ENCODE measurements around the gene AFF3.

Gene AFF3

DNA sequence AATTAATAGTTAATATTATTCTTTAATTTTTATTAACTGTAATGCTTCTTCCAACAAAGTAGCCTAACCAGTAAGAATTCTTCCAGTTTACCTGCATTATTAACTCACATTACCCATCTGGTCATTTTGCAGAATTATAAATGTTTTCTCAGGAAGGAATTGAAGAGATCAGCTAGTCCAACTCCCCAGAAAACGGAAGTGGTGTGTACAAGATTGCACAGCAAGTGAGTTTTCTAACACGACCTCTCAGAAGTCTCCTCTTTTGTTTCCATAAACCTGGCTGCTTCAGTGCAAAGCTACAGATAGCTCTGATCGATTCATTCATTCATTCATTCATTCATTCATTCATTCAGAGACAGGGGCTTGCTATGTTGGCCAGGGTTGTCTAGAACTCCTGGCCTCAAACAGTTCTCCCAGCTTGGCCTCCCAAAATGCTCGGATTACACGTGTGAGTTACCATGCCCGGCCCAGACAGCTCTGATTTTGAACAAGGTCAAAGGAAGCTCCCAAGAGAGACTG lies 523.8 kb downstream of the AFF3 start:
- no peak for DNase-seq

DNA sequence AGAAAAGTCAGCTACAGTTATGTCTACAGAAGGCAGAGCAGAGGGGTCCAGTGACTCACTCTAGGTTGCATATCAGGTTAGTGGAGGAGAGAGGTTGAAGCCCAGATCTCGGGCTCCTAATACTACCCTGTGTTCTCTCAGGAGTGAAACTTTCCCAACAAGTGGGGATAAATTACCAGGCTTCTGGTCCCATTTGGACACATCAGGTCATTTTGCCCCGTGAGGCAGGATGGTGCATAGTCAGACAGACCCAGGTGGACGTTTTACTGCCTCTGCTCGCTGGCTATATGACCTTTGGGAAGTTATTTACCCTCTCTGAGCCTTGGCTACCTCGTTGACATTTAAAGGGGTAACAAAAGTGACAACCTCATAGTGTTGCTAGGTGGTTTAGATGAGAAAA lies 524.6 kb downstream of the AFF3 start:
- no peak for DNase-seq

DNA sequence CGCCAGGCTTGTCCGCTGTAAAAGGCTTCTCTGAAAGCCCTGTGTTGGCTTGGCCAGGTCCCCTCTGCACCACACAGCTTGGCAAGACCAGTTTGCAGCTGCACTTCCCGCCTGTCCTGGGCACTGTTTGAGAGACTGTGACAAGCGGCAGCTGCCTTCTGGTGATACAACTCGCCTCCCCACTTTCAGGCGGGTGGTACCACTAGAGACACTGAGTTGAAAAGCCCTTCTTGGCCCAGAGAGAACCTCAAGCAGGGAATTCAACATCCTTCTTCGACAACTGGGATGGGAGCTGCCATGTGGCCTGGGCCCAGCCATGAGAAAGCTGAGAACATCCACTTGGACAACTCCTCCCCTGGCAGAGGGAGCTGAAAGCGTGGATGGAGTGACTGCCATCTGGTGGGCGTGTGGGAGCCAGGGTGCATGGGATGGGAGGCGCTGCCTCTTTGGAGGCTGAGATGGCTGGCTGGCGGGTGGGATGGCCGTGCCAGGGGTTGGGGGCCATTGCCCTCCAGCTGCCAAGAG lies 527.1 kb downstream of the AFF3 start:
- peak in 1 of 2 experiments; percentile 16 for DNase-seq

DNA sequence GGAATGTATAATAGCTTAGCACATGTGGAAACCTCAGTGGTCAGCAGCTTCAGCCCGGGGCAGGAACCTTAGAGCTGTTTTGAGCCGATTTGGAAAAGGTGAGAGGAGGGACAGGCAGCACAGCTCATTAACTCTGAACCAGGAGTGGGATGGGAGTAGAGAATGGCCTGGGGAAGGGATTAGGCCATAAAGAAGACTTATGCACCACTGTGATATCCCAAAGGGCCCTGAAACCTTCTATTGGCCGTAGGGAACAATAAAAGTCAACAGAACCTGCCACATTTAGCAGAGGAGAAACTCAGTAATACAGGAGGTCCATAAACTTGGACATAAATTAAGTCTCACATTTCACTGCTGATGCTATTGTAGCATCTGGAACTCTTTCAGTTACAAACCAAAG lies 528.4 kb downstream of the AFF3 start:
- DNase-seq: no peak

DNA sequence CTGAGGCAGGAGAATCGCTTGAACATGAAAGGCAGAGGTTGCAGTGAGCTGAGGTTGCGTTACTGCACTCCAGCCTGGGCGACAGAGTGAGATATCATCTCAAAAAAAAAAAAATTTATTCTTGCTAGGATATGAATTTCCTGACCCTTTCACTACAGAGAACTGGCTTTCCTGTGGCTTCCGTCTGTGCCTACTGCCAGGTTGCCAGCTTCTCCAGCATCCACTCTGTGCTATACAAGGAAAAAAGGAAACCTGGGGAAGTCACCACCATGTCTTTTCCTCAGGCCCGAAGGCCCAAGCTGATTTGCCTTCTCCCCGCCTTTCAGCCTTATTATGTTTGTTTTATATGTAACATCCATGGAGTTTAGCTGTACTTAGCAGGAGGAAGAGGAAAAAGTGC lies 530.6 kb downstream of the AFF3 start:
- no peak for DNase-seq

DNA sequence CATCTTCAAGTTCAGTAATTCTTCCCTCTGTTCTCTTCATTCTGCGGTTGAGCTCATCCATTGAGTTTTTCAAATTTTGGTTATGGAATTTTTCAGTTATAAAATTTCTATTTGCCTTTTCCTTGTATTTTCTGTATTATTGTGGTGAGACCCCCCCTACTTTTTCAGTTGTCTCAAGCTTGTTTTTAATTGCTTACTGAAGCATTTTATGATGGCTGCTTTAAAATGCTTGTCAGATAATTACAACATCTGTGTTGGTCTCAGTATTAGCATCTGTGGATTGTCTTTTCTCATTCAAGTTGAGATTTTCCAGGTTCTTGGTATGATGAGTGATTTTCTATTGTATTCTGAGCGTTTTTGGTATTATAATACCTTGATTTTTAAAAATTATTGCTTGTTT lies 531.4 kb downstream of the AFF3 start:
- no peak for DNase-seq

DNA sequence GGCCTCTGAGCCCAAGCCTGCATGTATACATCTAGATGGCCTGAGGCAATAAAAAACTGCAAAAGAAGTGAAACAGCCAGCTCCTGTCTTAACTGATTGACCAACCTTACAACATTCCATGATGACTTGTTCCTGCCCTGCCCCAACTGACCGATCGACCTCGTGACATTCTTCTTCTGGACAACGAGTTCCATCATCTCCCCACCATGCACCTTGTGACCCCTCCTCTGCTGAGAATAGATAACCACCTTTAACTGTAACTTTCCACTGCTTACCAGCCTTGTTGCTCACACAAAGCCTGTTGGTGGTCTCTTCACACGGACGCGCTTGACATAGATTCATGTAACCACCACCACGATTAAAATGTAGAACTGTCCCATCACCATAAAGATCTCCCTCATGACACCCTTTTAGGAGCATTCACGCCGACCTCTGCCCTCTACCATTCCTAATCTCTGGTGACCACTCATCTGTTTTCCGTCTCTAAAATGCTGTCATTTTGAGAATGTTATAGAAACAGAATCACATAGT lies 532.5 kb downstream of the AFF3 start:
- no peak for DNase-seq

DNA sequence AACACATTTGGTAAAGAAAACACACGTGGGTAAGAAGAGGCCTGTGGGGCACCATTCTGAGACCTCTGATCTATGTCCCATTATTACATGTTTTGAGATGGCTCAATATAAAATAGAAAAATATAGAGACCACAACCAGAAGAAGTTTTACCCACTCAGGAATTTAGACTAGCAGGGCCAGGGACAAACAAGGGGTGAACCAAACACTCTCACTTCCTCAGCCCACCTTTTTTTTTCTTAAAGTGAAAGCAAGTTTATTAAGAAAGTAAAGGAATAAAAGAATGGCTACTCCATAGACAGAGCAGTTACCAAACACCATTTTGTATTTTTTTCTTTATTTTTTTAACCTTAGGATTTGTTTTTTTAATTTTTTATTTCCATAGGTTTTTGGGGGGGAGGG lies 533.5 kb downstream of the AFF3 start:
- DNase-seq: no peak

DNA sequence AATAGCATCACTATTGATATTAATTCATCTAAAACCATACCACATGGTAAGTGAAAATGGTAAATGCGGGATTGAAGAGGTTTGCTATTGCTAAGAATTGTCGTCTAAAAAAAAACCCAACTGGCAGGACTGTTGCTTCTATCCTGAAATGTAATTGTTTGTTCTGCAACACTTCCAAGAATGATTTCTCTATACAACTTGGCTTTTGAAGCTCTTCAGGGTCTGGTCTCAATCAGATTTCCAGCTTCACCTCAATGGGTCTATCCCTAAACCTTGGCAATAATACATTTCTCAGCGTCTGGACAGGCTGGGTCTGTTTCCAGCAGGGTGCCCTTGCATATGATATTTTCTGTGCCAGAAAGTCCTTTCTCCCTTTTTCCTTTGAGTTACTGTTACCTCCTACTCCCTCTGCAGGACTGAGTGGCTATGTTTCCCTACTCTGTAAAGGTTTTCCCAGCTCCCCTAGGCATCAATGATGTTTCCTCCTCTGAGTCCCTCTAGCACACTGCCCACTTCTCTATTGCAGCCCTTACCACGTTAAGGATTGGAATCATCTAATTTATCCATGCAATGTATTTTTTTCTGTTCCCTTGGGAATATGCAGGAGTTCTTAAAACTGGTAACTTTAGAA lies 534.4 kb downstream of the AFF3 start:
- no peak for DNase-seq

DNA sequence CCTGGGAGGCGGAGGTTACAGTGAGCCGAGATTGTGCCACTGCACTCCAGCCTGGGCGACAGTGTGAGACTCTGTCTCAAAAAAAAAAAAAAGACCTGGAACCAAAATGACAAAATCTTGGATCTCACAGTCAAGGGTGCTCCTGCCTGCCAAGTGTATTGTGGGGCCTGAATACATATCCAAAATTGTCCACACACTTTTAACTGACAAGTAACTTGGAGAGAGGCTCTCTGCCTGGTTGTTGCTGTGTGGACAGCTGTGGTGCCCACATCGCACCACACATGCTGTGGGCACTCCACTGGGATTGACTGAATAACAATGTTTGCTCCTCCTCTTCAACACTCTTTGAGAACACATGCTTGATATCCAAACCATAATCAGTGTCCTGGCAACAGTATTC lies 534.9 kb downstream of the AFF3 start:
- no peak for DNase-seq

DNA sequence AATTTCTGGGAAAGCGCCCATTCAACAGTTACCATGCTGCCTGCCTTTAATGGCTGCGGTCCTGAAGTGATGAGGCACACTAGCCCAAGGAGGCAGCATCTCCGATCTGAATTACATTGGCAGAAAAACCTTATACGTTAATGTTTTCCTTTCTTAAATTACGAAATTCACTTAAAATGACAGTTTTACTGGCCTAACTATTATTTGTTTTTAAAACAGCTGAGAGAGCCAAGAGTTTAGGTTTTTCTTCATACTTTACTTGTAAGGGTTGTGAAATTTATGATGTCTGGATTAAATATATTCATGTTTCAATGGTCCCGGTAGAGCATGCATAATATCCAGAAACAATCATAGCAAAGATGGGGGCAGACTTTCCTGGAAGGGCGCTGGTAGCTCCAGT lies 537.4 kb downstream of the AFF3 start:
- no peak for DNase-seq

DNA sequence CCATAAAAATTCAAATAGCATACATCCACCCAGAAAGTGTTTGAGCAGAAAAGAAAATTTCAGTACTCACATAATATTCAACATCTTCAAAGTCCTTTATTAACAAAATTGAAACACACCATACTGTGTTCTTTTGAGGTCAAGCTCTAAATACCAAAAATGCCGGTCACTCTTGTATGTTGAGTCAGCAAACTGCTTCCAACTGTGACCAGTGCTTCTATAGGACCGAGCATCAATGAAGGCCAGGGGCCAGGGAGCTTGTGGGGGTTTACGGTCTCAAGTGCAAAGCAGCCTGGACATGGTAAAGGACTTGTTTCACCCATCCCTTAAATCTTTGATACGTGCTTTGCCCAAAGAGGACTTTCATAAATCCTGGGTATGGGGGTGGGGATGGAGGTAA lies 539.9 kb downstream of the AFF3 start:
- DNase-seq: no peak

DNA sequence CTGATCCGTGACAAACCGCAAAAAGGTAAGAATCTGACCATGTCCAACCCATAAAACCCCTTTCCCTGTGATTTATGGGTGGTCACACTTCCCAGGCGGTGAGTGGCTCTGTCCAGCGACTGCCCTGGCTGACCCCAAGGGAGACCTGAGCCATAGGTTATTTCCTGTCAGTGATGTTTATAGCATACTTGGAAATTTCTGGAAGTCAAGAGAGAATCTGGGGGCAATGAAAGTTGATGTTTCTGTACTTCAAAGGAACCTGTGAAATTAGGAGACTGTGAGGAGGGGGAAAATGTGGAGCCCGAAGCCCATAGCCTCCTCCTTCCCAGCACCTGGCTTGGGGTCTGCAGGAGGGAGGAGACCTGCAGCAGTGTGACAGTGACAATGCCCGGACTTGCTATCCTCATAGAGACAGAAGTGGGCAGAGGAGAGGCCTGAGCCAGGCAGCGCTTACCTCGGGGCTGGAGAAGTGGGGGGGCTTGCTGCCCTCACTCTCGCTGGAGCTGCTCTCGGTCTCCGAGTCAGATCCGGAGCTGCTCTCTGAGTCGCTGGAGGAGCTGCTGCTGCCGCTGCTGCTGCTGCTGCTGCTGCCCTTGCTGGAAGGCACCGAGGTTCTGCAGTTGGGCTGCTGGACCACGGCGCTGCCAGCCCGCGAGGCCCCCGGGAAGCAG lies 541.3 kb downstream of the AFF3 start:
- no peak for DNase-seq

DNA sequence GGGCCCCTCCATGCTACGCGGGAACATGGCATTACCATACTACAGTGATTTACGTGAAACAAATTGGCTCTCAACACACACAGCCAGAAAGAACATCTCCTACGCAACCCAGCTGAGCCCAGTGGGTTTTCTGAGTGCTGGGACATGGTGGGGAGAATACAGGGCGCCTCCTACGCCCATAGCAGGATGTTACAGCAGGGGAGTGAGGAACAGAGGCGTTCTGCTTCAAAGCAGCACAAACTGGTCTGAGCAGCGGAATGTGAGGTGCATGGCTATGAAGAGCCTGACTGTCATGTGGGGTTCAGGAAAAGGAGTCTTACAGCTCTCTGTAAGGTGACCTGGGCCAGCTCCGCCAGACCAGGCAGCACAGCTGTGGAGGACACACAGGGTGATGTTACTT lies 543.9 kb downstream of the AFF3 start:
- DNase-seq: no peak

DNA sequence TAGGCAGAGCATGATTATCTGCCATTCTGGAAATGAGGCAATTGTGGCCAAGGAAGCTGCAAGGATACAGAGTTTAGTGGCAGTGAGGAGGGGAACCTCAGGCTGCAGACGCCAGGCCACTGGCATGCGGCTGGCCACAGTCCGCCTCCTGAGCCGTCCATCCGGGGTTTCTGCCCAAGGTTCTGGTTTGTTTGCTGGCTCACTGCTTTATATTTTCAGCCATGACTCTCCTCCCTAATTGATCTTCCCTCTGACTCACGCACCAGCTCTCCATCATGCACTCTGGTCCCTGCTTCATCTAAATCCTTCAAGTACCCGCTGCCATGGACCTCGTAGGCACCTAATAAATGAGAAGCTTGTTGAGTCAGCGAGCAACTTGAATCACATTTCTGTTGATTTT lies 544.8 kb downstream of the AFF3 start:
- no peak for DNase-seq

DNA sequence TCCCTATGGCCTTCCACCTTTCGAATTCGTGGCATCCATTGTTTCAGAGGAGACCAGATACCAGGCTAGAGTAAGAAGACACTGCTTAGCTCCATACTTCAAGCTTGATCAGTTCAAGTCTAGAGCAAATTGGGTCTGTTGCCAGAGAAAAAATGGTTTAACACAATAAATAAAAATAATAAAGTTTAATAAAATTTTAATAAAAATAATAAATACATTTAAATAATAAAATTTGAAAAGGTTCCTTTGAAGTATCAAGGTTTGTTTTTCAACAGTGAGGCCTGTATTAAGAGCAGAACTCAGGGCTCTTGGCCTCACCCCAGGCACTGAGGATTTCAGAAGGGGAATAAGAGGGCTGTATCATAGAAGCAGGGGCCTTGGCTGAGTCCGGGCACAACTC lies 547.0 kb downstream of the AFF3 start:
- DNase-seq: no peak

DNA sequence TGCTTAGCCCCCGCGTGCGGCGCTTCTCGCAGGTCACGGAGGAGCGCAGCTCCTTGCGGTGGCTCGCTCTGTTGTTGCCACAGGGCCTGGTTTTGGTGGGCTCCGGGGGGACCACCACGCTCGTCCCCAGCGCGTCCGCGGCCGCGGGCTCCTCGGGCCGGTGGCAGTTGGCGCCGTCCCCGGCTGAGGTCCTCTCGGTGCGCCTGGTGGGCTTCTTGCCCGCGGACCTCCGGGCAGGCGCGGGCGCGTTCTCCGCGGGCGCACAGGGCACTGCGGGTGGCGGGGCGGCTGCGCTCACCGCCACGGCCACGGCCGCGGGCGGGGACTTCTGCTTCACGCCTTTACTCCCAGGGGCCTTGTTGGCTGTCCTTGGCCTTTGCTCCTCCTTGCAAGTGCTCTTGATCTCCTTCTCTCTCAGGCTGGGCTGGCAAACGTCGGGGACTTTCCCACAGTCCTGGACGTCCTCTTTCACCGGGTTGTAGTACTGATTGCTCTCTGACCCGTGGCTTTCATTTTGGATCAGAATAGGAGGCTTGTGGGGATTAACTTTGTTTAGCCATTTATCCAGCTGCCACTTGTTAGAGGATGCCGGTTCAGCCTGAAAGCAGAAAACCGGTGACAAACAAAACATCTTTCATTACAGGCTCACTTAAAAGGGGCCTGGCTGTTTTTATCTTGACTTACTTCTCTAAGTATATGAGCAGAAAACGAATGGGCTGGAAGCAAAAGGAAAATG lies 548.5 kb downstream of the AFF3 start:
- DNase-seq: no peak

DNA sequence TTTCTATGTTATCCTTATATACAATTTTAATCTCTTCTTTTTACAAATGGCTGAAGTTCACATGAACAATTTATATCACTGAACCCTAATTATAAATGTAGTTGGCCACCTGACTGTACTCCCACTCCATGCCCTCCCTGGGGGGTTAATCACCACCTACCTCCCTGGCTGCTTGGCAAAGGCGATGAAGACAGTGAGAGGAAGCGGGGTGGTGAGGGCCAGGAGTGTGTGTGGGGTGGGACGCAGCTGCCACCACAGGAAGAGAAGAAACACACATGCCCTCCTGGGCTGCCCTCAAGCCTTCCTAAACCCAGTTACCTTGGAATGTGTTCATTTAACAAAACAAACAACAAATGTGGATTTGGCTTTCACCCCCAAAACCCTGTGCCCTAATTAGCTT lies 565.6 kb downstream of the AFF3 start:
- DNase-seq: no peak

DNA sequence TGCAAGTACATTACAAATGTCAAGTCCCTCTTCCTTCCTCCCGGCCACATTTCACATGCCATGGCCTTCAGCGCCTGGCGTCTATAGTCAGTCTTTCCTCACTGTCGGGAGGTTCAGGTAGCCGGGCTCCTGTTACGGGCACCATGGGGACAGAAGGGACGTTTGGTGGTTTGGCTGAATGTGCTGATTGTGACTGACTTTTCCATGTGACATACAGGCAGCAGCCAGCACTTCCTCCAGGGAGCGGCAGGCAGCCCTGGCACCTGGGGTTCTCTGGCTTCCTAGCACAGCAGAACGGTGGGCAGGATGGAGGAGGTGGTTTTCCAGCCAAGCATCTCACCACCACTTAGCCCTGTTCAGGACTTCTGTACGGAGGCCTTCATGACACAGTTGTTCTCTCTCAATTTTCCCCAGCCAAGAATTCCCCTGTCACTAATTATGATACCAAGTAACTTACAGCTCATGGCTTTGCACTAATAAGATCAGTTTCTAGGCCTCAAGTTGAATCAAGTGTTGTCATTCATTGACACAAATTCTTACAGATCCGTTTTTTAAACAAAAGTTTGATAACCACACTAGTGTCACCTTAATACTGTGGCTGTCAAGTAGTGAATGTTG lies 568.6 kb downstream of the AFF3 start:
- DNase-seq: no peak

DNA sequence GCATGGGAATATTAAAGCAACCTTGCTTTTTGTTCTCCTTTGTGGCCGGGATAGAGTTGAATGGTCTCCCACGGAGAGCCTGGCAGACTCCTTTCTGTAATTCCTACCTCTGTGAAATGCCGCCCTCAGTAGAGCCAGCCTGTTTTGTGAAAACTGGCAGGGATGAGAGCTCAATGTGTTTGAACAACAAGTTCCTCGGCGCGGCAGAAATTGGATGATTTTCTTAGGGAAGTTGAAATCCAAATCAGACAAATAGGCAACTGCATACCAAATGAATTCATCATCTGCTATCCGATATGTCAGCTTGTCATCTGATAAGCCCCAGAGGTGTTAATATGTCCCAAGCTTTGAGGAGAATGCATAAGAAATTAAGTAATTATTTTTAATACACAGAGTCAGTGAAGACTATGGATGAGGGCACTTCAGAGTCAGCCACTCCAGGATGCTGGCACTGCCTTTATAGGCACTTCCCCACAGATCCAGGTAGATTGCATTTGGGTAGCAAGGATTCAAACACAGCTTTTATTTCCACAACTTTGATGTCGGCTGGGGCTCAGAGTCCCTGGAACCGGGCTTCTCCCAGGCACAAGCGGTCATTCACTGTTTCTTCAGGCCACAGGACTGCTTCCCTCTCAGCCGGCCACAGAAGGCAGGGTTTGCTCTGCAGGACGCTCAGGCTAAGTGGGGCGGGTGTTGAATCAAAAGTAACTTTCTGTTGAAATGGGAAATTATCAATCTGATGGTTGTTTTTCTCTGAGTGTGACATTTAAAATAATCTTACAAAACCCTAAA lies 569.8 kb downstream of the AFF3 start:
- no peak for DNase-seq

DNA sequence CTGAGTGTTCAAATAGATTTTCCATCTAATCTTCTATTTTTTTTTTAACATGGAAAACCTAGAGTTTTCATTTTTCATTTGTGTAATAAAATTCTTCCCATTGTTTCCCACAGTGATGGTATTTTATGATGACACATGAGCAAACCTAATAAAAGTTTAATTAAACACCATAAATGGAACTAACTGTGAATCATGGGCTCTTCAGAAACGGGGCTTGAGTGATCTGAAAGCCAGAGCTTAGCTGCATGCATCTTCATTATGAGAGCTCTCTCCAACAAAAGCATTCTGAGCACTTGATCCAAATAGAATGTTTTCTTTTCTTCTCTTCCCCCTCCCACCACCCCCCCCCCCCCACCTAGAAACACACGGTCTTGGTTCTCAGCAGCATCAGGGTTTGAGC lies 570.4 kb downstream of the AFF3 start:
- DNase-seq: no peak

DNA sequence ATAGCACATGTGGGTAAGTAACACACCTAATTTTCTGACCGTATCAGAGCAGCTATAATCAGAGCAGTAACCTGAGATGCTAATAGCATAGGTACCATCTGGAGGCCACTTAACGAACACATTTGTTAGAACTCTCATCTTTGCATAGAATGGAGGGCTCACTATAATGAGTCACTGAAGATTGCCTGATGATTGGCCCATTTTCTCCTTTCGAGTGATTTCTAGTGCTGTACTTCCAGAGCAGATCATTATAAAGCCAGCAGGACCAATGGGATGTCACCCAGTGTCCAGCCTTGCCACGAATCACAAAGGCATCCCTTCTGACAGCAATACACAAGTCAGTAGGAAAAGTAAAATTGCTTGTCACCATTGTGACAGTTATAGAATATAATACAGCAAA lies 570.9 kb downstream of the AFF3 start:
- DNase-seq: no peak

All from SHP77 (cell line).